GM10266 (cell line): ENCODE results near the gene PARVG.

Source experiments
- DNase-seq: peaks from one replicate; pipeline ENCODE4 v3.0.0; 2012; ENCODE audit errors: extremely low spot score
- TF ChIP-seq, protein P1 (sequence below): IDR thresholded peaks from 2 replicates; pipeline ENCODE4 v1.5.1; 2012; ENCODE audit warnings: mild to moderate bottlenecking, low read depth; ENCODE audit not compliant: control insufficient read depth, insufficient read depth; ENCODE audit errors: missing control alignments

Gene PARVG

DNA sequence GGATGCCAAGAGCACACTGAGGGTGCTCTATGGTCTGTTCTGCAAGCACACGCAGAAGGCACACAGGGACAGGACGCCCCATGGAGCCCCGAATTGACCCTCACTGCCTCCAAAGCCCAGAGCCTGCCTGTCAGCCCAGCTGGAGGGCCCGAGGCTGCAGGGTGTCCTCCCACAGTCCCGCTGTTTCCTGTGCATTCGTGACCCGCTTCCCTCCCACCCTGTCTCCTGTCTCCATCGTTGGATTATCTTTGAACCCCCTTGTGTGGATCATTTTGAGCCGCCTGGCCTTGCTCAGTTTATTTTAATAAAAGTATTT, 25.6 kb downstream of the PARVG start:
- TF ChIP-seq, protein P1, sequence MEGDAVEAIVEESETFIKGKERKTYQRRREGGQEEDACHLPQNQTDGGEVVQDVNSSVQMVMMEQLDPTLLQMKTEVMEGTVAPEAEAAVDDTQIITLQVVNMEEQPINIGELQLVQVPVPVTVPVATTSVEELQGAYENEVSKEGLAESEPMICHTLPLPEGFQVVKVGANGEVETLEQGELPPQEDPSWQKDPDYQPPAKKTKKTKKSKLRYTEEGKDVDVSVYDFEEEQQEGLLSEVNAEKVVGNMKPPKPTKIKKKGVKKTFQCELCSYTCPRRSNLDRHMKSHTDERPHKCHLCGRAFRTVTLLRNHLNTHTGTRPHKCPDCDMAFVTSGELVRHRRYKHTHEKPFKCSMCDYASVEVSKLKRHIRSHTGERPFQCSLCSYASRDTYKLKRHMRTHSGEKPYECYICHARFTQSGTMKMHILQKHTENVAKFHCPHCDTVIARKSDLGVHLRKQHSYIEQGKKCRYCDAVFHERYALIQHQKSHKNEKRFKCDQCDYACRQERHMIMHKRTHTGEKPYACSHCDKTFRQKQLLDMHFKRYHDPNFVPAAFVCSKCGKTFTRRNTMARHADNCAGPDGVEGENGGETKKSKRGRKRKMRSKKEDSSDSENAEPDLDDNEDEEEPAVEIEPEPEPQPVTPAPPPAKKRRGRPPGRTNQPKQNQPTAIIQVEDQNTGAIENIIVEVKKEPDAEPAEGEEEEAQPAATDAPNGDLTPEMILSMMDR = no peak
- DNase-seq = no peak

DNA sequence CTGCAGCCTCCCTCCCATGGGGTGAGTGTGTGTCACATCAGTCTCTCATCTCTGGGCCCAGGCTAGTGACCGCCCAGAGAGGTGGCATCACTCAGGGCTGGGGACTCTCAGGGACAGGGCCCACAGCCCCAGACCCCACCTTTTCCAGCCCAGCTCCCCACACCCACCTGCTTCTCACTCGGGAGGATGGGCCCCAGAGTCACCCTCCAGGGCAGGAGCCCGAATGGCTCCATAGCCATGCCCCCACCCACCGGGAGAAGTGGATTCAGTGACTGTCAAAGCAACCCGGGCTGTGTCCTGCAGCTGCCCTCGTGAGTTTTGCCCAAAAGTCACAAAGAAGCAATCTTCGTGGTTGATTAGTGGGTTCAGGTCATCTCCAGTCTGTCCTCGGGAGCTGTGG, 26.0 kb downstream of the PARVG start:
- TF ChIP-seq, protein P1 = no peak
- DNase-seq = no peak

DNA sequence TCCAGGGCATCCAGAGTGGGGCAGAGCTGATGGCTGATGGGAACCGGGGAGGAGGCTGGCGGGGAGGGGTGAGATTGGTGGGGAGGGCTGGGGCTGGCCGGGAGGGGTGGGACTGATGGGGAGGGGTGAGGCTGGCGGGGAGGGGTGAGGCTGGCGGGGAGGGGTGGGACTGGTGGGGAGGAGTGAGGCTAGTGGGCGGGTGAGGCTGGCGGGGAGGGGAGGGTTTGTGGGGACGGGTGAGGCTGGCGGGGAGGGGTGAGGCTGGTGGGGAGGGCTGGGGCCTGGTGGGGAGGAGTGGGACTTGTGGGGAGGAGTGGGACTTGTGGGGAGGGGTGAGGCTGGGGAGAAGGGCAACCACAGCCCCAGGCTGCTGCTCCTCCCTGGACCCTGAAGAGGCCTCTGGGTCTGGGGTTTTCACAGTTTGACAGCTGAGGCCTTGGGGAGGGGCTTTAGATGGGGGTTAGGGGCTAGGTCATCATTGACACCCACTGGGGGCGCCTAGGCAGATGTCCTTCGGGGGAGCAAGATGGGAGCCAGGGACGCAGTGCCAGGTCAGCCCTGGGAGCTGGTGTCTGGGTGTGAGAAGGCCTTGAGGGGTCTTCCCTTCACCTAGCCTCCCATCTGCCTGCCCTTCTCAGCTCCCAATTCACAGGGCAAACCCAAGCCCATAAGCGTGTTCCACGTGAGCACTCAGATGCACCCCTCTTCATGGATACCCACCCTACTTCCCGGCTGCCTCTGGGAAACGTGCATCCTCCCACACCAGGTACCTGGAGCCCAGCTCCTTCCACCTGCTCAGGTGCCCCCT, 26.7 kb downstream of the PARVG start:
- TF ChIP-seq, protein P1 = no peak
- no peak for DNase-seq

DNA sequence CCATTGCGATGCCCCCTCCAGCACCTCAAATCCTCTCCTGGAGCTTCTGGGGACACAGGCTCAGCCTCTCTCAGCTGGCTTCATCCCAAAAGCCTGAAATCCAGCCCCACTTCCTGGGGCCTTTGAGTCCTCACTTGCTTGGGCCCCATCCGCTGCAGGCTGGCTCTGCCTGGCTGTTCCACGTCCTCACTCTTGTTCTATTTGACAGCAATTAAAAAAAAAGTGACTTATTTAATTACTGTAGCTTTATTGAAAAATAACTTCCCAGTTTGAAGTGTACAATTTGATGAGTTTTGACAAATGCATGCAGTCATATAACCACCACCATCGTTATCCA, 27.2 kb downstream of the PARVG start:
- no peak for DNase-seq
- TF ChIP-seq, protein P1 = no peak

DNA sequence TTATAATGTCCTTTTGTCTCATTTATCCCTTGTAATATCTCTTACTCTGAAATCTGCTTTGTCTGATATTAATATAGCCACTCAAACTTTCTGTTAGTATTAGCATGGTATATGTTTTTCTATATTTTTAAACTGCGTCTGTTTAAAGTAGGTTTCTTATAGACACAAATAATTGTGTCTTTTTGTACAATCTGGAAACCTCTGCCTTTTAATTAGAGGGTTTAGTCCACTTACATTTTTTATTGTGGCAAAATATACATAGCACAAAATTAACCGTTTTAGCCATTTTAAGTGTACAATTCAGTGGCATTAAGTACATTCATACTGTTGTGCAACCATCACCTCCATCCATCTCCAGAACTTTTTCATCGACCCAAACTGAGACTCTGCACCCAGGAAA, 28.6 kb downstream of the PARVG start:
- TF ChIP-seq, protein P1 = no peak
- no peak for DNase-seq

DNA sequence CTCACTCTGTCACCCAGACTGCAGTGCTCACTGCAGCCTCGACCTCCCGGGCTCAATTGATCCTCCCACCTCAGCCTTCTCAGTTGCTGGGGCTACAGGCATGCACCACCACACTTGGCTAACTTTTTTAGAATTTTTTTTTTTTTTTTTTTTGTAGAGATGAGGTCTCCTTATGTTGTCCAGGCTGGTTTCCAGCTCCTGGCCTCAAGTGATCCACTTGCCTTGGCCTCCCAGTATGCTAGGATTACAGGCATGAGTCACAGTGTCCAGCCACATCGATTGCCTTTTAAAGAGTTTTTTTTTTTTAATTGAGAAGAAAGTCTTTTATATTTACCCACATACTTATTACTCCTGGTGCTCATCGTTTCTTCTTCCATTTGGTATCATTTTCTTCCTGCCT, 30.0 kb downstream of the PARVG start:
- no peak for DNase-seq
- TF ChIP-seq, protein P1 = no peak

DNA sequence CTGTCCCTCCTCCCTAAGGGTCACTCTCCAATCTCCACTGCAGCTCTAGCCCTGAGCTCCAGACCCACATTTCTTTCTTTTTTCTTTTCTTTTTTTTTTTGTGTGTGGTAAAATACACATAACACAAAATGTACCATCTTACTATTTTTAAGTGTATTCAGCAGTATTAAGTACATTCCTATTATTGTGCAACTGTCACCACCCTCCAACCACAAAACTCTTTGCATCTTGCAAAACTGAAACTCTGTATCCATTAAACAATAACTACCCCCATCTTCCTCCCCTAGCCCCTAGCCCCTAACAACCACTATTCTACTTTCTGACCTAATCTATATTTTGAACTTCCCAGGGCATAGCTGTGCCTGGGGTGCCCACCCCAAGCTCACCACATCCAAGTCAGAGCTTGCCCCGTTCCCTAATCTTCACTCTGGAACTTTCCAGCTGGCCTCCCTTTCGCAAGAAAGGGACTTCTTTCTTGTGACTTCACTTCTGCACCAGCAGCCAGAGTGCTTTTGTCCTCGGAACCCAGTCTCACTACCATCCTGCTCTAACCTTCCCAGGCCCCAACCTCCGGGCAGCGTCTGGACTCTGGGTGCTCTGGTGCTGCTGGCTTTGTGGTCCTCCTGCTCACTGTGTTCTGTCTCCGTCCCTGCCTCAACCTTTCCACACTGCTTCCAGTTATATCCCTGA, 30.7 kb downstream of the PARVG start:
- DNase-seq = no peak
- TF ChIP-seq, protein P1 = no peak
